ENCODE results near the gene PCDHA3. TPM values are rescaled to one million over a fixed set of nuclear protein-coding genes. Genes with fewer than 3 reads are reported as not detected.
"Not testable (repeated sequence)": the region's sequence is repeated elsewhere in the genome, so short reads cannot be mapped to it uniquely, and the experiment has no call there.

The PCDHA3 gene
- total RNA-seq, 1 experiment from 2014 or later, result not detected

GRCh38 chr5:140780512-140780911 is 20.3 kb upstream of the PCDHA3 start:
- no TSS peak for BruUV-seq (replicated peaks)
- H3K9me3 ChIP-seq (ENCODE audit: control insufficient read depth, insufficient read depth, low read depth, low read length), result peaks cover 22% of the 10 kb centered on the region
- in situ Hi-C loops (cut with HindIII; ENCODE audit: low pct_unique_long_range_greater_than_20kb, low sequenced_read_pairs), result no loop called here
- ChIA-PET POLR2A (no interaction called here), CTCF (no interaction called here)
- intact Hi-C loops (cut with micrococcal nuclease; ENCODE audit: unreplicated experiment), result no loop called here
- no peak for ATAC-seq
- no peaks in the 10 kb centered on the region for H3K27me3 ChIP-seq (ENCODE audit: control insufficient read depth, insufficient read depth, low read length)
- no peak overlapping the region for H3K27ac ChIP-seq (ENCODE audit: low read length)
- no peaks in the 10 kb centered on the region for H3K36me3 ChIP-seq (ENCODE audit: control insufficient read depth, insufficient read depth, low read length)
- no peak for DNase-seq (ENCODE audit: low read depth, low spot score)
- no peaks in the 10 kb centered on the region for H3K4me1 ChIP-seq (ENCODE audit: control insufficient read depth, insufficient read depth, low read length)
- H3K4me3 ChIP-seq (ENCODE audit: low read depth in 2 of 2, low read length in 2 of 2), result no peak overlapping the region
- TF ChIP-seq SIN3A (IDR thresholded peaks at IDR 0.05; ENCODE audit: borderline replicate concordance, insufficient read depth, low read depth, low read length), result no peak

GRCh38 chr5:140785905-140786686 is 14.8 kb upstream of the PCDHA3 start, which contains the start of gene PCDHA1:
TSS of gene PCDHA1 (plus strand) at chr5:140786140.
- no peak within 1 kb of the TSS for H3K4me3 ChIP-seq (ENCODE audit: low read depth in 2 of 2, low read length in 2 of 2)
- no peaks in the 10 kb centered on the region; the same call in 1 of the 2 replicates for H3K4me1 ChIP-seq (ENCODE audit: control insufficient read depth, insufficient read depth, low read length)
- TF ChIP-seq REST (IDR thresholded peaks at IDR 0.05; ENCODE audit: insufficient read depth in 1 of 2, low read depth in 2 of 2, low read length in 1 of 2), result no peak
- no peak for TF ChIP-seq CTCF (IDR thresholded peaks at IDR 0.05)
- TF ChIP-seq POLR2AphosphoS5 (IDR thresholded peaks at IDR 0.05; ENCODE audit: low read depth, low read length), result no peak
- no peak for TF ChIP-seq SIN3A (IDR thresholded peaks at IDR 0.05; ENCODE audit: borderline replicate concordance, insufficient read depth, low read depth, low read length)
- no peak for TF ChIP-seq TCF7L2 (IDR thresholded peaks at IDR 0.05; ENCODE audit: low read depth, low read length)
- ChIA-PET CTCF (interaction anchor here (0.6 kb wide), 1 partner anchor 75 kb away, joined by 4 read pairs; no protein-coding TSS in a partner anchor), POLR2A (no interaction called here)
- BruUV-seq (replicated peaks), result no TSS peak
- no peak for ATAC-seq
- H3K9me3 ChIP-seq (ENCODE audit: control insufficient read depth, insufficient read depth, low read depth, low read length), result peaks cover 47% of the 10 kb centered on the region
- no peak within 1 kb of the TSS for H3K27ac ChIP-seq (ENCODE audit: low read length)
- in situ Hi-C loops (cut with HindIII; ENCODE audit: low pct_unique_long_range_greater_than_20kb, low sequenced_read_pairs) (no loop called here), intact Hi-C loops (cut with micrococcal nuclease; ENCODE audit: unreplicated experiment) (no loop called here)
- H3K36me3 ChIP-seq (ENCODE audit: control insufficient read depth, insufficient read depth, low read length), result no peaks in the 10 kb centered on the region
- no peaks in the 10 kb centered on the region for H3K27me3 ChIP-seq (ENCODE audit: control insufficient read depth, insufficient read depth, low read length)
- DNase-seq (ENCODE audit: low read depth, low spot score), result no peak

- ATAC-seq; DNase-seq (ENCODE audit: low read depth, low spot score); H3K27me3 ChIP-seq (ENCODE audit: control insufficient read depth, insufficient read depth, low read length); H3K27ac ChIP-seq (ENCODE audit: low read length); H3K36me3 ChIP-seq (ENCODE audit: control insufficient read depth, insufficient read depth, low read length); CTCF ChIA-PET; H3K4me1 ChIP-seq (ENCODE audit: control insufficient read depth, insufficient read depth, low read length); BruUV-seq (replicated peaks); H3K4me3 ChIP-seq (ENCODE audit: low read depth in 2 of 2, low read length in 2 of 2); POLR2A ChIA-PET; intact Hi-C loops (cut with micrococcal nuclease; ENCODE audit: unreplicated experiment); in situ Hi-C loops (cut with HindIII; ENCODE audit: low pct_unique_long_range_greater_than_20kb, low sequenced_read_pairs): not testable (repeated sequence)
- peaks cover 45% of the 10 kb centered on the region for H3K9me3 ChIP-seq (ENCODE audit: control insufficient read depth, insufficient read depth, low read depth, low read length)
Observed at GRCh38 chr5:140787422-140787821, 13.4 kb upstream of the PCDHA3 start.

GRCh38 chr5:140787849-140788504 is 12.9 kb upstream of the PCDHA3 start:
- ATAC-seq; in situ Hi-C loops (cut with HindIII; ENCODE audit: low pct_unique_long_range_greater_than_20kb, low sequenced_read_pairs); CTCF ChIA-PET; BruUV-seq (replicated peaks); H3K4me3 ChIP-seq (ENCODE audit: low read depth in 2 of 2, low read length in 2 of 2); H3K27ac ChIP-seq (ENCODE audit: low read length); H3K36me3 ChIP-seq (ENCODE audit: control insufficient read depth, insufficient read depth, low read length); H3K27me3 ChIP-seq (ENCODE audit: control insufficient read depth, insufficient read depth, low read length); H3K4me1 ChIP-seq (ENCODE audit: control insufficient read depth, insufficient read depth, low read length); POLR2A ChIA-PET; DNase-seq (ENCODE audit: low read depth, low spot score); intact Hi-C loops (cut with micrococcal nuclease; ENCODE audit: unreplicated experiment): not testable (repeated sequence)
- peaks cover 46% of the 10 kb centered on the region for H3K9me3 ChIP-seq (ENCODE audit: control insufficient read depth, insufficient read depth, low read depth, low read length)

Data from Panc1 (cell line).